Measurements from ENCODE around the gene RASAL2. TPM values are rescaled to one million over a fixed set of nuclear protein-coding genes. Genes with fewer than 3 reads are reported as not detected.

Gene RASAL2
- total and polyA plus RNA-seq, 2 donors (not counting 1 experiment from before 2014, with no cell fraction given), result 0.12 TPM; not detected in 1

GRCh38 chr1:178531887-178532286 is 438.0 kb downstream of the RASAL2 start:
- H3K27me3 Mint-ChIP-seq, result no peaks in the 10 kb centered on the region
- H3K27ac ChIP-seq (ENCODE audit: low read length in 2 of 2), result no peak overlapping the region
- no peak overlapping the region for H3K27ac Mint-ChIP-seq
- H3K4me1 ChIP-seq (ENCODE audit: control insufficient read depth in 2 of 2, insufficient read depth in 2 of 2, low read length in 2 of 2), result peaks cover 0 to 9% of the 10 kb centered on the region in 2 donors
- 66% methylated on average over 10 of the region's 10 CpGs for WGBS (ENCODE audit: insufficient coverage)
- H3K9me3 ChIP-seq (ENCODE audit: control extremely low read depth in 1 of 3, control insufficient read depth in 2 of 3, insufficient read depth in 1 of 3, low read length in 2 of 3), result no peaks in the 10 kb centered on the region
- no peaks in the 10 kb centered on the region for H3K27me3 ChIP-seq (replicated peaks in 1 of 4; ENCODE audit: control extremely low read depth in 1 of 4, control insufficient read depth in 3 of 4, insufficient read depth in 4 of 4, low read length in 3 of 4)
- H3K79me2 ChIP-seq (ENCODE audit: control insufficient read depth, insufficient read depth, low read length), result no peaks in the 10 kb centered on the region
- no peaks in the 10 kb centered on the region for H4K20me1 ChIP-seq (ENCODE audit: control insufficient read depth, insufficient read depth, low read length, poor library complexity, severe bottlenecking)
- POLR2A ChIA-PET, result interaction anchor here (0.6 to 1.6 kb wide), 2 partner anchors 471 to 483 kb away, joined by 4 to 5 read pairs; no protein-coding TSS in a partner anchor
- no peaks in the 10 kb centered on the region for H3K9me3 Mint-ChIP-seq (ENCODE audit: insufficient read depth)
- TF ChIP-seq EZH2 (IDR thresholded peaks at IDR 0.05; ENCODE audit: borderline replicate concordance, insufficient read depth, low read depth, low read length, poor library complexity, severe bottlenecking), result no peak
- TF ChIP-seq CTCF (IDR thresholded peaks at IDR 0.05), result no peak
- H3K4me1 Mint-ChIP-seq, result peaks cover 4% of the 10 kb centered on the region
- ATAC-seq (ENCODE audit: low read depth) (peak; percentile 24), DNase-seq (no peak)
- H3K9ac ChIP-seq (ENCODE audit: low read length), result no peak overlapping the region
- intact Hi-C loops (cut with micrococcal nuclease), result loop anchor here (1.0 to 5.0 kb wide), 4 partner anchors 222 to 837 kb away; partner anchors contain the start of gene TOR3A
- H3K36me3 ChIP-seq (replicated peaks in 1 of 2; ENCODE audit: control extremely low read depth in 1 of 2, control insufficient read depth in 1 of 2, extremely low read depth in 1 of 2, insufficient read depth in 2 of 2, low read length in 1 of 2), result no peaks in the 10 kb centered on the region
- peak overlapping the region; percentile 56 for H2AFZ ChIP-seq (ENCODE audit: insufficient read depth, low read depth, low read length, poor library complexity, severe bottlenecking)
- H3K4me3 ChIP-seq (ENCODE audit: control extremely low read depth in 1 of 5, extremely low read depth in 1 of 5, insufficient read depth in 1 of 5, low read depth in 2 of 5, low read length in 4 of 5), result no peak overlapping the region
- H3K4me2 ChIP-seq (replicated peaks; ENCODE audit: low read depth, low read length, poor library complexity, severe bottlenecking), result peak overlapping the region; percentile 14
- H3K4me3 Mint-ChIP-seq, result no peak overlapping the region
- CTCF ChIA-PET, result interaction anchor here (0.6 to 18.9 kb wide), 28 partner anchors 10 to 1278 kb away, joined by 3 to 594 read pairs (median 4); partner anchors contain the start of gene TOR3A

- Mint-ChIP-seq H3K27me3 (no peaks in the 10 kb centered on the region), H3K4me3 (no peak overlapping the region), H3K27ac (no peak overlapping the region), H3K4me1 (peaks cover 4% of the 10 kb centered on the region), H3K9me3 (ENCODE audit: insufficient read depth) (no peaks in the 10 kb centered on the region)
- no peaks in the 10 kb centered on the region for H3K36me3 ChIP-seq (replicated peaks in 1 of 2; ENCODE audit: control extremely low read depth in 1 of 2, control insufficient read depth in 1 of 2, extremely low read depth in 1 of 2, insufficient read depth in 2 of 2, low read length in 1 of 2)
- DNase-seq (peak; percentile 87), ATAC-seq (ENCODE audit: low read depth) (peak; percentile 90)
- H3K4me3 ChIP-seq (ENCODE audit: control extremely low read depth in 1 of 5, extremely low read depth in 1 of 5, insufficient read depth in 1 of 5, low read depth in 2 of 5, low read length in 4 of 5), result no peak overlapping the region
- WGBS (ENCODE audit: insufficient coverage), result 15% methylated on average over 13 of the region's 13 CpGs
- no peak for TF ChIP-seq EZH2 (IDR thresholded peaks at IDR 0.05; ENCODE audit: borderline replicate concordance, insufficient read depth, low read depth, low read length, poor library complexity, severe bottlenecking)
- peak; percentile 98 for TF ChIP-seq CTCF (IDR thresholded peaks at IDR 0.05)
- peak overlapping the region; percentile 14 for H3K4me2 ChIP-seq (replicated peaks; ENCODE audit: low read depth, low read length, poor library complexity, severe bottlenecking)
- POLR2A ChIA-PET, result interaction anchor here (0.6 to 1.6 kb wide), 2 partner anchors 470 to 482 kb away, joined by 4 to 5 read pairs; no protein-coding TSS in a partner anchor
- H4K20me1 ChIP-seq (ENCODE audit: control insufficient read depth, insufficient read depth, low read length, poor library complexity, severe bottlenecking), result no peaks in the 10 kb centered on the region
- no peaks in the 10 kb centered on the region for H3K79me2 ChIP-seq (ENCODE audit: control insufficient read depth, insufficient read depth, low read length)
- H2AFZ ChIP-seq (ENCODE audit: insufficient read depth, low read depth, low read length, poor library complexity, severe bottlenecking), result peak overlapping the region; percentile 56
- H3K27me3 ChIP-seq (replicated peaks in 1 of 4; ENCODE audit: control extremely low read depth in 1 of 4, control insufficient read depth in 3 of 4, insufficient read depth in 4 of 4, low read length in 3 of 4), result no peaks in the 10 kb centered on the region
- H3K4me1 ChIP-seq (ENCODE audit: control insufficient read depth in 2 of 2, insufficient read depth in 2 of 2, low read length in 2 of 2), result peaks cover 0 to 9% of the 10 kb centered on the region in 2 donors
- intact Hi-C loops (cut with micrococcal nuclease), result loop anchor here (1.0 to 5.0 kb wide), 4 partner anchors 222 to 837 kb away; partner anchors contain the start of gene TOR3A
- CTCF ChIA-PET, result interaction anchor here (0.6 to 18.9 kb wide), 34 partner anchors 10 to 1277 kb away, joined by 3 to 594 read pairs (median 4); partner anchors contain the start of genes ANGPTL1 and TOR3A
- no peak overlapping the region for H3K27ac ChIP-seq (ENCODE audit: low read length in 2 of 2)
- no peaks in the 10 kb centered on the region for H3K9me3 ChIP-seq (ENCODE audit: control extremely low read depth in 1 of 3, control insufficient read depth in 2 of 3, insufficient read depth in 1 of 3, low read length in 2 of 3)
- H3K9ac ChIP-seq (ENCODE audit: low read length), result no peak overlapping the region
Measured at GRCh38 chr1:178532392-178532791, 438.5 kb downstream of the RASAL2 start.
